ENCODE measurements around the gene ARMH4.

DNA sequence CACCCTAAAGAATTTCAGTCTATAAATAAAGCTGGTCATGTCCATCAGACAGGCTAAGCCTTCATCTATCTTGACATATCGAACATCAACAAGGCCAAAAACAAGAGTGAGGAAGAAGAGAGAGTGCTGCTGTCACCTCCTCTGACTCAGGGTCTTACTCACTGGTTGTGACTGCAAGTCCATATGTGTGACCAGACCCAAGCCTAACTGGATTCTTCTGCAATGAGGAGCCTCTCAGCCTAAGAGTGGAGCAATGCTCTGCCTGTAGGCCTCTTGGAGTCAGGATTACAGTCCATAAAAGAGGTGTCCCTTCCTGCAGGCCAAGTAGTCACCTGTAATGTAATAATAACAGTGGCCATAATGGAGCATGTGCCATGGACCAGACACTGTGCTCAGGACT is 165.0 kb downstream of the ARMH4 start:
- TF ChIP-seq, protein P1, sequence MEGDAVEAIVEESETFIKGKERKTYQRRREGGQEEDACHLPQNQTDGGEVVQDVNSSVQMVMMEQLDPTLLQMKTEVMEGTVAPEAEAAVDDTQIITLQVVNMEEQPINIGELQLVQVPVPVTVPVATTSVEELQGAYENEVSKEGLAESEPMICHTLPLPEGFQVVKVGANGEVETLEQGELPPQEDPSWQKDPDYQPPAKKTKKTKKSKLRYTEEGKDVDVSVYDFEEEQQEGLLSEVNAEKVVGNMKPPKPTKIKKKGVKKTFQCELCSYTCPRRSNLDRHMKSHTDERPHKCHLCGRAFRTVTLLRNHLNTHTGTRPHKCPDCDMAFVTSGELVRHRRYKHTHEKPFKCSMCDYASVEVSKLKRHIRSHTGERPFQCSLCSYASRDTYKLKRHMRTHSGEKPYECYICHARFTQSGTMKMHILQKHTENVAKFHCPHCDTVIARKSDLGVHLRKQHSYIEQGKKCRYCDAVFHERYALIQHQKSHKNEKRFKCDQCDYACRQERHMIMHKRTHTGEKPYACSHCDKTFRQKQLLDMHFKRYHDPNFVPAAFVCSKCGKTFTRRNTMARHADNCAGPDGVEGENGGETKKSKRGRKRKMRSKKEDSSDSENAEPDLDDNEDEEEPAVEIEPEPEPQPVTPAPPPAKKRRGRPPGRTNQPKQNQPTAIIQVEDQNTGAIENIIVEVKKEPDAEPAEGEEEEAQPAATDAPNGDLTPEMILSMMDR (conservative IDR thresholded peaks at IDR 0.05; ENCODE audit: low read depth, low read length): no peak
- TF ChIP-seq EZH2 (IDR thresholded peaks at IDR 0.05; ENCODE audit: borderline replicate concordance, low read depth, low read length, poor library complexity, severe bottlenecking): no peak
